GM12865 (cell line): ENCODE results near the gene KIAA0753.

Experiments
- DNase-seq: peaks from one replicate; pipeline ENCODE4 v3.0.0; 2010; ENCODE audit warnings: low read depth
- H3K4me3 ChIP-seq: 2 replicates; pipeline ENCODE4 v1.5.1; 2011; ENCODE audit warnings: mild to moderate bottlenecking, low read depth, low read length, control low read depth
- TF ChIP-seq, protein P1 (sequence below): IDR thresholded peaks from 2 replicates; pipeline ENCODE4 v1.5.1; 2011; ENCODE audit warnings: low read length, control low read depth, low read depth, inconsistent platforms; ENCODE audit not compliant: insufficient read depth; ENCODE audit errors: missing control alignments

KIAA0753 gene

GRCh38 chr17:6591599-6592158, 48.8 kb downstream of the KIAA0753 start:
- H3K4me3 ChIP-seq: no peak overlapping the region
- no peak for DNase-seq
- TF ChIP-seq, protein P1, sequence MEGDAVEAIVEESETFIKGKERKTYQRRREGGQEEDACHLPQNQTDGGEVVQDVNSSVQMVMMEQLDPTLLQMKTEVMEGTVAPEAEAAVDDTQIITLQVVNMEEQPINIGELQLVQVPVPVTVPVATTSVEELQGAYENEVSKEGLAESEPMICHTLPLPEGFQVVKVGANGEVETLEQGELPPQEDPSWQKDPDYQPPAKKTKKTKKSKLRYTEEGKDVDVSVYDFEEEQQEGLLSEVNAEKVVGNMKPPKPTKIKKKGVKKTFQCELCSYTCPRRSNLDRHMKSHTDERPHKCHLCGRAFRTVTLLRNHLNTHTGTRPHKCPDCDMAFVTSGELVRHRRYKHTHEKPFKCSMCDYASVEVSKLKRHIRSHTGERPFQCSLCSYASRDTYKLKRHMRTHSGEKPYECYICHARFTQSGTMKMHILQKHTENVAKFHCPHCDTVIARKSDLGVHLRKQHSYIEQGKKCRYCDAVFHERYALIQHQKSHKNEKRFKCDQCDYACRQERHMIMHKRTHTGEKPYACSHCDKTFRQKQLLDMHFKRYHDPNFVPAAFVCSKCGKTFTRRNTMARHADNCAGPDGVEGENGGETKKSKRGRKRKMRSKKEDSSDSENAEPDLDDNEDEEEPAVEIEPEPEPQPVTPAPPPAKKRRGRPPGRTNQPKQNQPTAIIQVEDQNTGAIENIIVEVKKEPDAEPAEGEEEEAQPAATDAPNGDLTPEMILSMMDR: no peak

DNA sequence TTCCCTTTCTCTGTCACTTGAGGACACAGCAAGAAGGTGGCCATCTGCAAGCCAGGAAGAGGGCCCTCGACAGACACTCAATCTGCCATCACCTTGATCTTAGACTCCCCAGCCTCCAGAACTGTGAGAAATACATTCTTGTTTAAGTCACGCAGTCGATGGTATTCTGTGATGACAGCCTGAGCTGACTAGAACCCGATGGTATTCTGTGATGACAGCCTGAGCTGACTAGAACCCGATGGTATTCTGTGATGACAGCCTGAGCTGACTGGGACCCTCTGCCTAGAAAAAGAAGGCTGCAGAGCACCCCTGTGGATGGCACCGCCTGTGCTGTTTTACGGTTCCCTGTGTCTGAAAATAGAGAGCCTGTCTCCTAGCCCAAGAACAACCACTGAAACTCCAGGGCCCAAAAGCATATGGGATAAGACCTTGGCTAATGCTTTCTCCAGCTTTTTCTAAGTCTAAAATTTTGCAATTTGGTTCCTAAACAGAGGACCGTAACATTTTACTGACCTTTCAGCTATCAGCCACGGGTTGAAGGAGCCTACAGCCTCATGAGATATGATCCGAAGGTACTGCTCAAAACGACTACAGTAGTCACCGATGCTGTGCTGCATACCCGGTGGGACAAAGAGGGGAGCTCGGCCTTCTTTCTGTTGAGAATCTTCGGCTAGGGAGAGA, 51.1 kb downstream of the KIAA0753 start:
- TF ChIP-seq, protein P1: no peak
- no peak for DNase-seq
- H3K4me3 ChIP-seq: no peak overlapping the region

DNA sequence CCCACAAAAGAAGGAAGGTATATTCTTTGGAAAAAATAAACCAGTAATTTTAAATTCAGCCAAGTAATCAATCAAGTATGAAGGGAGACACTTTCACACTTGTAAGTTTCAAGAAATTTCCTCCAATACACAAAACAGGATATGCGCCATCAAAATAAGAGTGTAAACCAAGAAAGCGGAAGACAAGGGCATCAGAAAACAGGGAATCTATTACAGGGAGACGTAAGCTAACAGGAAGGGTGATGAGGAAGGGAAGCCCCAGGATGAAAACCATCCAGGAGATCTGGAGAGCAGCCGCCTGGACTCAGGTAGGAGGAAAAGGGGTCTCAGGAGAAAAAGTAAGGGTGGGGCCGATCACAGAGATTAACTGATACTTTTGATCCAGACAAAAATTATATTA, 52.3 kb downstream of the KIAA0753 start:
- H3K4me3 ChIP-seq: no peak overlapping the region
- no peak for DNase-seq
- TF ChIP-seq, protein P1: no peak

DNA sequence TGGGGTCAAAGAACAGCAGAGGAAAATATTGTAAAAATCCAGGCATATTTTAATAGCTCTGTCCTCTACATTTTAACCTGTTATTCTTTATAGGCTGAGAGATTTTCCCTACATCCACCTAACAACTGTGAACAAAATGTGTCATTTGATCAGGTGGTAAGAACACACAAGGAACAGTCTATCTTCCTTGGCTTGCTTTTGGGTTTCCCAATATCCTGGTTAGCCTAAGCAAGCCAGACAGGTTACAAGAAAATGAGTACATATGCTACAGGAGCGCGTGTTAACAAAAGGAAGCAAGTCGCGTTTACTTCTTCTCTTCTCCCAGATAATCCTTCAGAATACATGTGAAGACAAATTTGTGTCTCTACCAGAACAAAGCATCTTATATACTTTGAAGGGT, 53.2 kb downstream of the KIAA0753 start:
- no peak overlapping the region for H3K4me3 ChIP-seq
- TF ChIP-seq, protein P1: no peak
- DNase-seq: no peak

- TF ChIP-seq, protein P1: no peak
These were observed 57.1 kb downstream of the KIAA0753 start for GRCh38 chr17:6583411-6583810.

GRCh38 chr17:6580625-6581024, 59.9 kb downstream of the KIAA0753 start:
- DNase-seq: no peak
- TF ChIP-seq, protein P1: no peak
- H3K4me3 ChIP-seq: no peak overlapping the region

More at GRCh38 chr17:6583411-6583810, 57.1 kb downstream of the KIAA0753 start:
- no peak overlapping the region for H3K4me3 ChIP-seq
- no peak for DNase-seq

- DNase-seq: no peak
- no peak overlapping the region for H3K4me3 ChIP-seq
- TF ChIP-seq, protein P1: no peak
These were observed 62.0 kb downstream of the KIAA0753 start for GRCh38 chr17:6578491-6578890.
